ENCODE results near the gene SLC9A3. TPM values are rescaled to one million over a fixed set of nuclear protein-coding genes. Genes with fewer than 3 reads are reported as not detected.
A peak's percentile ranks its signal among the peaks of the same experiment; 100 is the strongest.
"Not testable (repeated sequence)": the region's sequence is repeated elsewhere in the genome, so short reads cannot be mapped to it uniquely, and the experiment has no call there.

Gene SLC9A3
- 1.0 TPM for total RNA-seq
- long read RNA-seq, partial matches to known transcripts: 0 of 20 reads
- long read RNA-seq, other reads (novel, unspliced or antisense): 20 of 20 reads

DNA sequence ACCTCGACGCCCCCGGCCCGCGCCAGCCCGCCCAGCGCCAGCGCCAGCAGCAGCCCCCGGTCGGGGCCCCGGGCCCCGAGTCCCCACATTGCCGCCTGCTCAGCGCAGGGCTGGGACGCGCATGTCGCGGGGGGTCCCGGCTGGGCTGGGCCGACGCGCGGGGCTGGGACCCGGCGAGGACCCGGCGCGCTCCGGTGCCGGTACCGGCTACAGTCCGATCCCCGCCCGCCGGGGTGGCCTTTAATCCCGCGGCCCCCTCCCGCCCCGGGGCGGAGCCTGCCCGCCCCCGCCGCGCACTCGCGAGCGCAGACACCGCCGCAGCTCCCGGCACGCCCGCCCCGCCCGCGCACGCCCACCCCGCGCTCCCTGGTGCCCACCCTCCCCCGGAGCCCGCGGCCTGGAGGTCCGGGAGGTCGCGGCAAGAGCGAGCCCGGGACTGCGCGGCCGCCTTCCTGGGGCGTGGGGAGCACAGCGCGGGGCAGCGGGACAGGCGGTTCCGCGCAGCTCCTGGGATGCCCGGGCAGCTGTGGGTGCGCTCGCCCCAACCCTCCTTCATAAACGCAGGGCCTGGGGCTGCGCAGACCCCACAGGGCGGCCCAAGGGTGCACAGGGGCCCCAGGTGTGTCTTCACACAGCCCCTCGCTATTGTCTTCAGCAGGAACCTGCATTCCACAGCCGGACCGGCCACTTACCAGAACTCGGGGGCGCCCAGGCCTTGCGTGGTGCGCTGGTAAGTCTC, at the start of gene SLC9A3:
Gene SLC9A3, minus strand, starts transcription at position 216 of the 739 bp plus-strand sequence.
- no peak for DNase-seq (ENCODE audit: low spot score)
- intact Hi-C loops (cut with DNase I): no loop called here

DNA sequence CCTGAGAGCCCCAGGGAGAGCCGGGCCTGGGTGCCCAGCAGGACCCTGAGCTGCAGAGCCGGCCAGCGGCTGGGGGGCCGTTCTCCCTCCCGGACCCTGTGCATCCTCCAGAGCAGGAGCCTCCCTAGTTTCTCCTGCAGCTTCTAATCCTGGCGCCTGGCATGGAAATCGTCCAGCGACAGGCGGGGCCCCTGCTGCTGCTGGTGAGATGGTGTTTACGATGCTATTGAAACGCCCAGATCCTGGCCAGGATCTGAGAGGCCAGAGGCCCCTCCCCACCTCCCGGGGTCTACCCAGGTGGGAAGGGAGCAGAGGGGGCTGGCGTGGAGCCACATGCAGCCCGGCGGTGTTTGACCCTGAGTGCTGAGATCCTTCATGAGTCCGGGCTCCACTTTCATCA, 49.7 kb upstream of the SLC9A3 start:
- intact Hi-C loops (cut with DNase I): no loop called here

DNA sequence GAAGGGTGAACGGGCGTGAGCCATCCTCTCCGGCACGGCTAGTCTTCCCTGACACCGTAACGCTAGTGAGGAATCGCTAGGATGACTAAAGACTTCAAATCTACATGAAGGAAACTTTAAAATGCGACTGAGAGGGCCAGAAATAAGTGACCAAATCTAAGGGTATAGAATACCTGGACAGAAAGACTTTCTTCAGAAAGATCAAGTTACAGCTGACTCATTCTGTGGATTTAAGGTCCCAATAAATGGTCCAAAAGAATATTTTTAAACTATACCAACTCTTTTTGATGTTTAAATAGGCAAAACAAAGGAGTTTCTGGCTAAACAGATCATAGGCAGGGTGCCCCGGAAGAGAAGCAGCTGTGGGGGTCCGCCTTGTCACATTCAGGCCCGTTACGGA, 49.0 kb upstream of the SLC9A3 start:
- DNase-seq (ENCODE audit: low spot score): no peak
- intact Hi-C loops (cut with DNase I): no loop called here

More for the DNA sequence above, 49.7 kb upstream of the SLC9A3 start:
- DNase-seq (ENCODE audit: low spot score): no peak

DNA sequence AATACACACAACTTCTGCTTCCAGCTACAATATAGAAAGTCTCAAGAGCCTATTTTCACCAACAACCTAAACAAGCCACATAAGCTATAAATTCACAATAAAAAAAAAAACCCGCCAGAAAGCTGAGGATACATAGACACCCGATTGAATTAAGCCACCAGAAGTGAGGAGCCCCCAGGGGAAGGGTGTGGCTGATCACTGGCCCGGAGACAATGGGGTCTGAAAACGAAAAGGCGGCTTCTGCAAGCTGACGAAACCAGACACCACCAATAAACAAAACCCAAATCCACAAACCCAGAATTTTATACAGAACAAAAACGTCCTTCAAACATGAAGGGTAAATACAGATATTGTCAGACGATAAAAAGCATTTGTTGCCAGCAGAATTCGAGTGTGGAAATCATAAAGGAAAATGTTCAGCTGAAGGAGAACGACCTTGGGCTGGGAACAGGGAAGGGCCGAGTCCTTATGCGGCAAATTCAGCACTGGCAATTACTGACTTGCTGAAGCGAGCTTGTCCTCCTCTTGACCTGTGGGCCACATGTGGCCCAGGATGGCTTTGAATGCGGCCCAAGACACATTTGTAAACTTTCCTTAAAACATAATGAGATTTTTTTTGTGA, 48.3 kb upstream of the SLC9A3 start:
- DNase-seq (ENCODE audit: low spot score): no peak

DNA sequence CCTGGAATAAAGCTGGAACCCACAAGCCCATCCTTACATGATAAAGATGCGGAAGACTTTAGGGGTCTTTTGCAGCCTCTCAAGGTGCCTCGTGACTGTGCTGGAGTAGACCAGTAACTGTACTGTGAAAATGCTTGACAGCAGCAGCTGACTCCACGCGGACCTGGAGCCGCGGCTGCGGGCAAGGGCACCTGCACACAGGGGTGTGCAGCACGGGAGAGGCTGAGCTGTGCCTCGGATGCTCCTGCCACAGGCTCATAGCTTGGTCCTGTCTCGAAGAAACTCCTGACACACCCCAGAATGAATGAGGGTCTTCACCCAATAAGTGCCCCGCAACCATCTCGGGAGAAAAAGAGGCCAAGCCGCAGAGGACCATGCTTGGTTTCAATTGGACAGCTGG, 47.5 kb upstream of the SLC9A3 start:
- intact Hi-C loops (cut with DNase I): no loop called here
- DNase-seq (ENCODE audit: low spot score): no peak

More for the DNA sequence above, 48.3 kb upstream of the SLC9A3 start:
- intact Hi-C loops (cut with DNase I): no loop called here

DNA sequence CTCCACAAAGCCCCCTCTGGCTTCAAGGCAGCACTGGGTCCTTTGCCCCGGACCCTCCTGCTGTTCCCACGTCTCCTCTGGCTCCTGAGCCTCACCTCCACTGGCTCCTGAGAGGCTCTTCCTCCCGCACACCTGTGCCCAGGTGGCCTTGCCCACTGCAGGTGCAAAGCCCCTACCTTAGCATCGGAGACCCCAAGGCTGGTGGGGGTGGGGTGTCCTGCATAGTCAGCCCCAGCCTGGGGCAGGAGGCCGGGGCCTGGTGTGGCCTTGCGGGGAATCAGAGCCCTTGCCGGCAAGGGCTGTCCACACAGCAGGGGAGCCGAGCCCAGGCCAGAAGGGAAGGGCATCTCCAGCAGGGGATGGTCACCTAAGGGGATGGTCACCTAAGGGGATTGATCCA, 46.6 kb upstream of the SLC9A3 start:
- intact Hi-C loops (cut with DNase I): no loop called here
- DNase-seq (ENCODE audit: low spot score): no peak

DNA sequence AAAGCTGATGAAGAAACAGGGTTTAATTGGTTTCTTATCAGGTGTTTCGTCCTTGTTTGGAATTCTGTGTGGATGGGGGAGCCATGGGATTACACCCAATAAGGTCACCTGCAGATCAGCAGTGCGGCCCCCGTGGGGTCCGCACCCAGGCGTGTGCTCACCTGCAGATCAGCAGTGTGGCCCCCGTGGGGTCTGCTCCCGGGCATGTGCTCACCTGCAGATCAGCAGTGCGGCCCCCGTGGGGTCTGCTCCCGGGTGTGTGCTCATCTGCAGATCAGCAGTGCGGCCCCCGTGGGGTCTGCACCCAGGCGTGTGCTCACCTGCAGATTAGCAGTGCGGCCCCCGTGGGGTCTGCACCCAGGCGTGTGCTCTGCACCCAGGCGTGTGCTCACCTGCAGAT, 46.2 kb upstream of the SLC9A3 start:
- no peak for DNase-seq (ENCODE audit: low spot score)
- intact Hi-C loops (cut with DNase I): no loop called here

DNA sequence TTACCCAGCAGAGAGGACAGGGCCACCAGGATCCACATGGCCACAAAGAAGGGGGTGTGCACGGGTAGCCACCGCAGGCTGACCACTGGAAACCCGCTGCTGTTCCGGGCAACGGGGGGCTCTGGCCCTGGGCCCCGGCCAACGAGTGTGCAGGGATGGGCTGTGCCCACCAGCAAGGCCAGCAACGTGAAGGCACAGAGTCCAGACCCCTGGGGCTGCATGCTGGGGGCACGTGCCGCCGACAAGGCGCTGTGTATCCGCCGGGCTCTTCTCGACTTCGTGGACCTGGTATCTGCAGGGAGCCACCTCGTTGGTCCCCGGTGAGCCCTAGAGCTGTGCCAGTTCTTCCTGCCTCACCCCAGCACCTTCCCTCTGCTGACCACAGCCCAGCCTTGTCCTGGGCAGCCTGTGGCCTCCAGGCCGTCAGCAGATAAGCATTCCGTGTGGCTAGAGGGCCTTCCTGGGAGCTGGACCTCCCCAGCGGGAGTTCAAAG, 45.7 kb upstream of the SLC9A3 start:
- peak; percentile 67 for DNase-seq (ENCODE audit: low spot score)
- intact Hi-C loops (cut with DNase I): no loop called here

DNA sequence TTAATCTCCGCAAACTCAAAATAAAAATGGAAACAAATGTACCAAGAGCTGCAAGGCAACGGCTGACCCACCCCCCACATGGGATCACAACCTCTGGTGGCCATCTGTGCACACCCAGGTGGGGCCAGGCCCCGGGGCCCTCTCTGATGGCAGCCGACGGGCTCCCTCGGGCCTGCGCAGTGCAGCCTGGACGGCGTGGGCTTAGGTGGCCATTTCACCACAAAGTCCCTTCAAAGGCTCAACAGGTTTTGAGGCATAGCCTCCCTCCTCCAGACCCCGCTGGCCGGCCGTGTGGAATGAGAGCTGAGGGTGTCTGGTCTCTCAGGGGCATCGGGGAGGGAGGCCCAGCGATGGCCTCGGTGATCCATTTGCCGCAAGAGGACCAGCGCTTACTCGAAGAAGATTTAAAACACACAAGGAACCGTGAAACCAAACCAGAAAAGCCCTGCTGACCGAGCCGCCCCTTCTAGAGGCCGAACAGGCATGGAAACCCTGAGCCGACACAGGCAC, 45.2 kb upstream of the SLC9A3 start:
- intact Hi-C loops (cut with DNase I): no loop called here
- peak; percentile 72 for DNase-seq (ENCODE audit: low spot score)

DNA sequence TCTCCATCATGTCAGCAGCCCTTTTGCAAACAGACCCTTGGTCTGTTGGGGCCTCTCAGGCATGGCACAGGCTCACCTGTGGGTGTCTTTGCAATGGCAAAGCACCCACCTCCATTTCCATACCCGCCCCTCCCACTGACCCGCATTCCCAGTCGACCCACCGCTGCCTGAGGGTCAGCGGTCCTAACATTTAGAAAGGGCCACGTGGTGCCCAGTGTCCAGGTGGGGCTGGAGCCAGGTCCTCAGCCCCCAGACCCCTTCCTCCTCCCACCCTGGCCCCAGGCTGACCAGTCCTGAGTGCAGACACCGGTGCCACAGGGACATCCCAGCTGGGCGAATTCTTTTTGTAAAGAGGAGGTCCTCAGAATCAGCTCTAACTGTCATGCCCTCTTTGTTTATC, 44.6 kb upstream of the SLC9A3 start:
- intact Hi-C loops (cut with DNase I): no loop called here
- DNase-seq (ENCODE audit: low spot score): no peak

DNA sequence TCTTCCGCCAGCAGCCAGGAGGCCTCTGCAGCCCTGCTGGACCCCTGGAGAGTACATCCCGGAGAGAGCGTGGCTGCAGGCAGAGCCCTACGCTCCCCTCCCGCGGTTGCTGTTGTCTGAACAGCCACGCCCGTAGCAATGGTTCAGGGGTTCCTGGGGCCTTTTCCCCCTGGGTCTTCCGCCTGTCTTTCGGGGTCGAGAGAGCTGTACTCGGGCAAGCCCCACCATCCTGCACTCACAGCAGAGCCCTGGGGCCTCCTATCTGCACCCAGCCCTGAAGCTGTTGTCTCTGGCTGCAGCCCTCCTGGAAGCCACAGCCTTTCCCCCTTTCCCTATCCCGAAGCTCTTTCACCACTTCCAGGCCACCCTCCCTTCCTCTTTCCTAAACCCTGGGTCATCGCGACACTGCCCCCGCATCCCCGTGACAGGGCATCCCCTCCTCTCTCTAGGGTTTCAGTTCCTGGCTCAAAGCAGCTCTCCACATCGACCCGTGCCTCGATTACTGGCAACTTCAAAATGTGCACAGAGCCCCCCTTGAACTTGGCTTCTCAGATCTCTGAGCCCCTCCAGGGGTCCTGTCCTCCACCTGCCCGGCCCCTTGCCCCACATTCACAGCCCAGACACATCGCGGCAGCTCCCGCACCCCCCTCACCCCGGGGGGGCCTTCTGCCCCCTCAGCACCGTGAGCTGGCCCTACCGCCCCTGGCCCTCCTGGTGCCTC, 44.0 kb upstream of the SLC9A3 start:
- intact Hi-C loops (cut with DNase I): no loop called here
- peak; percentile 71 for DNase-seq (ENCODE audit: low spot score)

DNA sequence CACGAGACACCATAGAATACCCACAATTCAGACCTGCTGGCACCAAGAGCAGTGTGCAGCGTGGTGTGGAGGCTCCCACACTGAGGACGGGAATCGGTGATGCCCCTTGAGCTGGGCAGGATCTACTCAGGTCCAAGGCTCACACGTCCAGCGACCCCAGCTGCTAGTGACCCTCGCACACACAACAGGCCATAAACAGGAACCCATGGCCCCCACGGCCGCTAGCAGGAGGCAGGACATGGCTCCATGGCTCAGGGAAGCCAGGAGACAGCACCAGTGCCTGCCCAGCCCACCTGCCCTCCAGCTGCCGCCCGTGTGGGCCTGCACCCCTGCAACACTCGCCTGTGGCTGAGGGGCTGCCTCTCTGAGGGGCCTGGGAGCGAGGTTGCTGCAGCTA, 43.4 kb upstream of the SLC9A3 start:
- peak; percentile 55 for DNase-seq (ENCODE audit: low spot score)
- intact Hi-C loops (cut with DNase I): no loop called here

DNA sequence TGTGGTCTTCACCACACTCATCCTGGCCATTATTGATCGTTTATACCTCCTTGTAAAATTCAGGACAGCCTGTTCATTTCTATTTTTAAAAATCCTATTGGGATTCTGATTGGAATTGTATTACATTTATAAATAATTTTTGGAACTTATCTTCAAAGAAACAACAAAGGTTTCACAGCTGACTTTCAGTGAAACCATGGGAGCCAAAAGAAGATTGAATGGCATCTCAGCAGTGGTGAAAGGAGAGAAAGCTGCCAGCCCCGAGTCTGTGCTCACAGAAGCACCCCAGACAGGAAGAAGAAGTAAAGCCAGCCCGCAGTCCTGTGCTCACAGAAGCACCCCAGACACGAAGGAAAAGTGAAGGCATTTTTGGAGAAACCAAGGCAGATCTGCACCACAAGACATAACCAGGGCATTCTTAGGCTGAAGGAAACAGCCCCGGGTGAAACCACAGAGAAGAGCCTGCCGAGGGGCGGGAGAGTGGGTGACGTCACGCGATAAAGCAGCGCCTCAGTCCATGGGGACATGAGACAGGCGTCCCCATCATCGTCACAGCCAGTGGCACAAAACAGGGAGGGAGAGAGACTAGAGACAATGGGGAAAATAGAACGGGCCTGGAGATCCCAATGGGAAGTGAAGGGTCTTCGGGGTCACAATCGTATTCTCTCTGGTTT, 42.5 kb upstream of the SLC9A3 start:
- intact Hi-C loops (cut with DNase I): no loop called here
- no peak for DNase-seq (ENCODE audit: low spot score)

DNA sequence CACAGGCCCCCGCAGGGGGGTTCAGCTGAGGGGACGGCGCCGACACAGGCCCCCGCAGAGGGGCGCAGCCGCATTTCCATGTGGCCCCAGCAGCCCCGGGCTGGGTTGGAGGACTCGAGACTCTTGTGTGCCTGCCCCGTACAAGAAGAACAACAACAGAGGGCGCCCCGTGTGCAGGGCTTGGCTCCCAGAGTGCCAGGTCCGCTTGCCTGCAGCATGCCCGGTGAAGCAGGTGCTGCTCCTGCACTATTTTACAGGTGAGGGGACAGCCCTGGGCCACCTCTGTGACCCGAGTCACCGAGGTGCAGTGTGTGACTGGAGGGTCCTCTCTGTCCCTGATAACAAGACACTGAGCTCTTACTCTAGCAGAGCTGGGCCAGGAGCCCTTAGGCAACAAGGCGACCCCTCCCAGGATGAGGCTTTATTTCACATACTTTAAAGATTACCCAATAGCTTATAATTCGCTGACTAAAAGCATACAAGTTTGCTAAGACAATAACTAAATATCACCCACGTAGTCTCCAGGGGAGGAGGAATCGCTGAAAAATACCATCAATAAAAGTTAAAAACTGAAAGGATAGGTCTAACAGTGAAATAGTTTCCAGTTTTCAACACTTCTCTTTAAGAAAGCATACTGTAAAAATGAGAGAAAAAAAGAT, 41.7 kb upstream of the SLC9A3 start:
- intact Hi-C loops (cut with DNase I): no loop called here
- peak; percentile 60 for DNase-seq (ENCODE audit: low spot score)

DNA sequence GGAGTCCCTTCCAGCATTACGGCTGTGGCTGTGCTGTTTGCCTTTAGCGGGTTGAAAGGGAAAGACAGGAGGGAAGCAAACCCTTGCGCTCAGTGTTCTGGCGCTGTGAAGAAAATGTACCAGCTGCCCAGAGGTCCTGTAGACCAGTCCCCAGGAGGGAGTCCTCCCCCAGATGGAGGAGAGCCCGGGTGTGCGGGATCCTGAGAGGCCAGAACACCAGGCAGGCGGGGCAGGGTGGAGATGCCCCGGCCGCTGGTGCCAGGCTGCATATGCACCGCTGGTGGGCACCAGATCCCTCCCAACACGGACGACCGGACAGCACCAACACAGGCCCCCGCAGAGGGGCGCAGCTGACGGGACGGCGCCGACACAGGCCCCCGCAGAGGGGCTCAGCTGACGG, 37.2 kb upstream of the SLC9A3 start:
- intact Hi-C loops (cut with DNase I): no loop called here
- DNase-seq (ENCODE audit: low spot score): no peak

DNA sequence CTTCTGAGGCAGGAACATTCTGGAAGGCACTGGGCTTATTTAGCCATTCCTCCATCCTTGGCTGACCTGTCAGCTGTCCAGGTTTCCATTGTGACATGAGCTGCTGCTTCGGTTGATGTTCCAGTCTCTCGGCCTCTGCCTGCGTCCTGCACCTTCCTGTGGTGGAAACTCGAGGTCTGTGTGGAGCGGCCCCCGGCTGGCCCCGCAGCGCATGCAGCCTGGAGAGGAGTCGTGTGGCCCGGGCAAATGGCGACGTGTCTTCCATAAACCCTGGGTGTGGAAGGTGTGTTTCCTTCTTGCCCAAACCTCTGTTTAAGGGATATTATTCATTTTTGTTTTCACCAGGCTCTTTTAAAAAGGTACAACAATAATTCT, 36.5 kb upstream of the SLC9A3 start:
- intact Hi-C loops (cut with DNase I): no loop called here
- no peak for DNase-seq (ENCODE audit: low spot score)

DNA sequence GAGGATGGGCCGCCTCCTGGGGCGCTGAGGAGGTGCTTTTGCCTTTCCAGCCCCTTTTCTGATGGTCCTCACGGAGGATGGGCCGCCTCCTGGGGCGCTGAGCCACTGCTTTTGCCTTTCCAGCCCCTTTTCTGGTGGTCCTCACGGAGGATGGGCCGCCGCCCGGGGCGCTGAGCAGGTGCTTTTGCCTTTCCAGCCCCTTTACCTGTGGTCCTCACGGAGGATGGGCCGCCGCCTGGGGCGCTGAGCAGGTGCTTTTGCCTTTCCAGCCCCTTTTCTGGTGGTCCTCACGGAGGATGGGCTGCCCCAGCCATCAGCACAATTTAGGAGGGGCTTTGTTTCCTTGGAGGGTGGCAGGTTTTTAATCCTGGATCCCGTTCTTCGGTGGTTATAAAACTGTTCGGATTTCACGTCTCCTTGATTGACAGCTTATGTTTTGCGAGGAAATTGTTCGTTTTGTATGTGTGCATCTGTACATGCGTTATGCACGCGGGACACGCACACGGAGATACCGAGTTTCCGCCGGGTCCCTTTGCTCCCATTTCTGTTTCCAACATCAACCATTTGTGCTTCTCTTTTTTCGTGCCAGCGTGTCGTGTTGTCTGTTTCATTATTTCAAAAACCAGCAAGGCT, 34.7 kb upstream of the SLC9A3 start:
- intact Hi-C loops (cut with DNase I): no loop called here
- DNase-seq (ENCODE audit: low spot score): no peak

DNA sequence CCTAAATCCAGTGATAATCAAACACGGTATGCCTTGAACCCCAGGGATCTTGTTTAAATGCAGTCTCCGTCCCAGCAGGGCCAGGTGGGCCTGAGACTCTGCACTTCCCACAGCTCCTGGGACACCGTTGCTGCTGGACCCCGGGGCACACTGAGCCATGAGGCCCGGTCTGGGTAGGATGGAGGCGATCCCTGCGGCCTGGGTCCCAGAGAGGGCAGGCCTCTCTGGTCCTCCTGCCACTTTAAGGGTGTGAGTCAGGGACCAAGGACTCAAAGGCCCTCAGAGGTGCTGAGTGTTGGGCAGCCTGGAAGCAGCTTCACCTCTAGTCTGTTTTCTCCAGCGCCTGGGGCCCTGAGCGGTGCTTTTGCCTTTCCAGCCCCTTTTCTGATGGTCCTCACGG, 34.1 kb upstream of the SLC9A3 start:
- DNase-seq (ENCODE audit: low spot score): peak; percentile 71
- intact Hi-C loops (cut with DNase I): no loop called here

DNA sequence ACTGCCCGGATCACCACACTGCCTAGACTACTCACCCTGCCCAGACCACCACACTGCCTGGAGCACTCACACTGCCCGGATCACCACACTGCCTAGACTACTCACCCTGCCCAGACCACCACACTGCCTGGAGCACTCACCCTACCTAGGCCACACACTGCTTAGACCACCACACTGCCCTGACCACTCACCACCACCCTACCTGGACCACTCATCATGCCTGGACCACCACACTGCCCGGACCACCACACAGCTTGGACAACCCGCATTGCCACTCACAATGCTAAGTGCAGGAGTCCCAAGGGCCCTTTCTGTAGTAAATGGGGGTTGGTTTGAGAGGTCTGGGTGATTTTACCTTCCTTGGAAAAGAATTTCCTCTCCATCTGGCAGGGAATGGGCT, 33.7 kb upstream of the SLC9A3 start:
- intact Hi-C loops (cut with DNase I); DNase-seq (ENCODE audit: low spot score): not testable (repeated sequence)

Measured in cardiac septum (tissue), 1 donor.